Mesenchymal stem cell (in vitro differentiated cells and primary cell): ENCODE measurements around the gene PADI4.

Experiments used
- DNase-seq: peaks from one replicate; pipeline ENCODE4 v3.0.0-alpha.2; 2013
- H2AFZ ChIP-seq: one replicate; pipeline ENCODE4 v1.6.1; 2013; ENCODE audit warnings: low read depth, mild to moderate bottlenecking, control low read depth, inconsistent platforms, low read length, moderate library complexity
- H2AK5ac ChIP-seq: 2 replicates; pipeline ENCODE4 v1.6.1; 2013; ENCODE audit warnings: low read length, moderate library complexity, mild to moderate bottlenecking, inconsistent platforms; ENCODE audit not compliant: severe bottlenecking
- H2BK120ac ChIP-seq: one replicate; pipeline ENCODE4 v1.6.1; 2013; ENCODE audit warnings: low read depth, mild to moderate bottlenecking, inconsistent platforms, low read length, moderate library complexity
- H2BK12ac ChIP-seq, 2 experiments: one replicate each; pipeline ENCODE4 v1.6.1; 2013; ENCODE audit warnings: inconsistent platforms in 2 of 2, low read length in 2 of 2, mild to moderate bottlenecking in 2 of 2, moderate library complexity in 2 of 2, control low read depth in 1 of 2
- H2BK15ac ChIP-seq: one replicate; pipeline ENCODE4 v1.6.1; 2013; ENCODE audit warnings: mild to moderate bottlenecking, low read depth, inconsistent platforms; ENCODE audit not compliant: poor library complexity, severe bottlenecking
- H2BK5ac ChIP-seq: 2 replicates; pipeline ENCODE4 v1.6.1; 2013; ENCODE audit warnings: low read depth, mild to moderate bottlenecking, low read length, control low read depth, inconsistent platforms; ENCODE audit not compliant: poor library complexity, severe bottlenecking
- H3K14ac ChIP-seq, 2 experiments: one replicate each; pipeline ENCODE4 v1.6.1; 2013; ENCODE audit warnings: inconsistent platforms in 2 of 2, low read length in 2 of 2, control low read depth in 1 of 2, mild to moderate bottlenecking in 1 of 2, moderate library complexity in 1 of 2
- H3K18ac ChIP-seq, 2 experiments: one replicate each; pipeline ENCODE4 v1.6.1; 2013; ENCODE audit warnings: inconsistent platforms in 2 of 2, low read length in 2 of 2, control low read depth in 1 of 2, low read depth in 1 of 2, mild to moderate bottlenecking in 1 of 2
- H3K23ac ChIP-seq, 2 experiments: one replicate each; pipeline ENCODE4 v1.6.1; 2013; ENCODE audit warnings: inconsistent platforms in 2 of 2, low read length in 2 of 2, mild to moderate bottlenecking in 2 of 2, moderate library complexity in 2 of 2, control low read depth in 1 of 2
- H3K27ac ChIP-seq: 2 replicates; pipeline ENCODE4 v1.5.1; 2013; ENCODE audit warnings: mild to moderate bottlenecking, moderate library complexity, low read length, control low read depth, inconsistent platforms; ENCODE audit not compliant: poor library complexity, severe bottlenecking
- H3K27me3 ChIP-seq, 2 experiments: 2 replicates each; pipeline versions ENCODE4 v1.6.1 to v1.7.0; 2013; ENCODE audit warnings: low read length in 2 of 2, mild to moderate bottlenecking in 2 of 2, moderate library complexity in 2 of 2, control low read depth in 1 of 2, inconsistent platforms in 1 of 2; ENCODE audit not compliant: control insufficient read depth in 1 of 2, insufficient read depth in 1 of 2
- H3K36me3 ChIP-seq, 2 experiments: 2 replicates each; pipeline versions ENCODE4 v1.6.1 to v1.7.0; 2013; ENCODE audit warnings: low read length in 2 of 2, control low read depth in 1 of 2, inconsistent platforms in 1 of 2, low read depth in 1 of 2, mild to moderate bottlenecking in 1 of 2; ENCODE audit not compliant: insufficient read depth in 2 of 2, control insufficient read depth in 1 of 2
- H3K4ac ChIP-seq, 2 experiments: one replicate each; pipeline ENCODE4 v1.6.1; 2013; ENCODE audit warnings: inconsistent platforms in 2 of 2, low read length in 2 of 2, mild to moderate bottlenecking in 2 of 2, moderate library complexity in 2 of 2, control low read depth in 1 of 2, low read depth in 1 of 2
- H3K4me1 ChIP-seq: 2 replicates; pipeline ENCODE4 v1.6.1; 2013; ENCODE audit warnings: low read depth, low read length, control low read depth; ENCODE audit not compliant: control insufficient read depth, insufficient read depth
- H3K4me2 ChIP-seq: 2 replicates; pipeline ENCODE4 v1.6.1; 2013; ENCODE audit warnings: low read length, mild to moderate bottlenecking, inconsistent platforms; ENCODE audit not compliant: poor library complexity, severe bottlenecking
- H3K4me3 ChIP-seq, 2 experiments: 2 replicates each; pipeline versions ENCODE4 v1.5.1 to v1.7.0; 2013; ENCODE audit warnings: low read length in 2 of 2, mild to moderate bottlenecking in 2 of 2, control low read depth in 1 of 2, low read depth in 1 of 2; ENCODE audit not compliant: insufficient read depth in 1 of 2
- H3K79me1 ChIP-seq: replicated peaks from 2 replicates; pipeline ENCODE4 v1.6.1; 2013; ENCODE audit warnings: mild to moderate bottlenecking, control low read depth, low read length, inconsistent platforms; ENCODE audit not compliant: poor library complexity, severe bottlenecking
- H3K9ac ChIP-seq: 2 replicates; pipeline ENCODE4 v1.7.0; 2013; ENCODE audit warnings: mild to moderate bottlenecking, low read length, moderate library complexity
- H3K9me3 ChIP-seq: 2 replicates; pipeline ENCODE4 v1.7.0; 2013; ENCODE audit warnings: mild to moderate bottlenecking, low read length; ENCODE audit not compliant: control insufficient read depth
- H4K8ac ChIP-seq: one replicate; pipeline ENCODE4 v1.6.1; 2013; ENCODE audit warnings: inconsistent platforms, mild to moderate bottlenecking, low read length, moderate library complexity
- H4K91ac ChIP-seq: one replicate; pipeline ENCODE4 v1.6.1; 2013; ENCODE audit warnings: mild to moderate bottlenecking, low read length, inconsistent platforms
- WGBS: methylation state at CpG from one replicate; pipeline ENCODE4 v1.1.7; 2013; ENCODE audit warnings: mixed read lengths; 5-methylcytosine and 5-hydroxymethylcytosine counted together

PADI4 gene

DNA sequence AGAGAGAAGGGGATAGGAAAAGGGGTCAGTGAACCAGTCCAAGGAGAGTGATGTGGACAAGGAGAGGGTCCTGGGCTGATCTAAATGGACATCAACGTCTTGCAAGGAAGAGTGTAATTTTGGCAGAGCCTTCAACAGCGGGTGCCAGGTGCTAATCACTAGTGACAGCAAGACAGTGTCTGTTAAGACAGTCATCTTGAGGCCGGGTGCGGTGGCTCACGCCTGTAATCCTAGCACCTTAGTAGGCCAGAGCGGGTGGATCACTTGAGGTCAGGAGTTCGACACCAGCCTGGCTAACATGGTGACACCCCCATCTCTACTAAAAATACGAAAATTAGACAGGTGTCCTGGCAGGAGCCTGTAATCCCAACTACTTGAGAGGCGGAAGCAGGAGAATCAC, 51.8 kb downstream of the PADI4 start:
- Histone ChIP-seq H3K4me1 (no peaks in the 10 kb centered on the region), H3K9me3 (peaks cover 8% of the 10 kb centered on the region), H3K27me3 (peaks cover 0 to 34% of the 10 kb centered on the region in 2 experiments), H3K23ac (no peak overlapping the region), H2BK5ac (no peak overlapping the region), H4K8ac (no peak overlapping the region), H3K9ac (no peak overlapping the region), H3K36me3 (no peaks in the 10 kb centered on the region), H3K4me2 (no peak overlapping the region), H3K79me1 (no peaks in the 10 kb centered on the region), H3K18ac (no peak overlapping the region), H4K91ac (no peak overlapping the region), H2BK15ac (no peak overlapping the region), H2BK120ac (no peak overlapping the region), H3K14ac (no peak overlapping the region), H2AFZ (no peak overlapping the region), H3K4me3 (no peak overlapping the region), H3K27ac (no peak overlapping the region), H3K4ac (no peak overlapping the region), H2AK5ac (no peak overlapping the region), H2BK12ac (no peak overlapping the region)
- WGBS = 88% methylated on average over 9 of the region's 9 CpGs
- DNase-seq = no peak

GRCh38 chr1:17360272-17360956, 52.4 kb downstream of the PADI4 start:
- DNase-seq = no peak

DNA sequence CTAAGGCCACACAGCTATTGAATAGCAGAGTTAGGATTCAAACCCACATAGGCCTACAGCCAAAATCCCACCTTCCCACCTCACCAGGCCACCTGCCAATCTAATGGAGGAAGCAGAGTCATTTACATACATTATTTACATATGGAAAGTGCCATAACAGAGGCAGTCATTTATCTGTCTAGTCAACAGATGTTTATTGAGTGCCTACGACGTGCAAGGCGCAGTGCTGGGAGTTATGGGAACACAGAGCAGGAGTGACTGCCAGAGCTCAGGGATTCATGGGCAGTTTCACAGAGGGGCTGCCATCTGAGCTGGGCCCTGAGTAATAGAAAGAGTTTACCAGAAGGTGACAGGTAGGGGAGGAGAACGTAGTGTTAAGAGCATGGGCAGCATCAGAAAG, 53.7 kb downstream of the PADI4 start:
- no peak overlapping the region for H3K4me2 ChIP-seq
- H2BK15ac ChIP-seq = no peak overlapping the region
- peaks cover 8% of the 10 kb centered on the region for H3K9me3 ChIP-seq
- peaks cover 0 to 30% of the 10 kb centered on the region in 2 experiments for H3K27me3 ChIP-seq
- no peak overlapping the region for H2AFZ ChIP-seq
- no peak overlapping the region for H2BK12ac ChIP-seq
- WGBS = 84% methylated on average over 4 of the region's 4 CpGs
- no peak overlapping the region for H3K14ac ChIP-seq
- H4K91ac ChIP-seq = no peak overlapping the region
- H3K79me1 ChIP-seq = no peaks in the 10 kb centered on the region
- no peak overlapping the region for H3K9ac ChIP-seq
- no peak overlapping the region for H3K27ac ChIP-seq
- no peak overlapping the region for H2BK120ac ChIP-seq
- H3K4me3 ChIP-seq = no peak overlapping the region
- no peaks in the 10 kb centered on the region for H3K36me3 ChIP-seq
- H3K23ac ChIP-seq = no peak overlapping the region
- H2BK5ac ChIP-seq = no peak overlapping the region
- H2AK5ac ChIP-seq = no peak overlapping the region
- H3K18ac ChIP-seq = no peak overlapping the region
- H3K4me1 ChIP-seq = no peaks in the 10 kb centered on the region
- no peak overlapping the region for H4K8ac ChIP-seq
- DNase-seq = no peak
- H3K4ac ChIP-seq = no peak overlapping the region

More at GRCh38 chr1:17360272-17360956, 52.4 kb downstream of the PADI4 start:
- Histone ChIP-seq H3K4ac (no peak overlapping the region), H3K14ac (no peak overlapping the region), H3K4me2 (no peak overlapping the region), H3K23ac (no peak overlapping the region), H3K4me3 (no peak overlapping the region), H2AK5ac (no peak overlapping the region), H3K27ac (no peak overlapping the region), H4K8ac (no peak overlapping the region), H3K27me3 (peaks cover 0 to 33% of the 10 kb centered on the region in 2 experiments), H3K18ac (no peak overlapping the region), H3K9me3 (peaks cover 8% of the 10 kb centered on the region), H3K4me1 (no peaks in the 10 kb centered on the region), H3K79me1 (no peaks in the 10 kb centered on the region), H3K9ac (no peak overlapping the region), H4K91ac (no peak overlapping the region), H2BK5ac (no peak overlapping the region), H2BK15ac (no peak overlapping the region), H3K36me3 (no peaks in the 10 kb centered on the region), H2BK120ac (no peak overlapping the region), H2AFZ (no peak overlapping the region), H2BK12ac (no peak overlapping the region)
- 80% methylated on average over 5 of the region's 11 CpGs for whole genome bisulfite sequencing

- Histone ChIP-seq H3K36me3 (no peaks in the 10 kb centered on the region), H3K18ac (no peak overlapping the region), H3K27me3 (peaks cover 0 to 44% of the 10 kb centered on the region in 2 experiments), H2AK5ac (no peak overlapping the region), H4K8ac (no peak overlapping the region), H3K79me1 (no peaks in the 10 kb centered on the region), H3K4ac (no peak overlapping the region), H3K4me3 (no peak overlapping the region), H2AFZ (no peak overlapping the region), H3K4me2 (no peak overlapping the region), H3K9ac (no peak overlapping the region), H2BK15ac (no peak overlapping the region), H2BK120ac (no peak overlapping the region), H3K23ac (no peak overlapping the region), H3K14ac (no peak overlapping the region), H3K27ac (no peak overlapping the region), H2BK12ac (no peak overlapping the region), H2BK5ac (no peak overlapping the region), H3K4me1 (no peaks in the 10 kb centered on the region), H3K9me3 (peaks cover 8% of the 10 kb centered on the region), H4K91ac (no peak overlapping the region)
- WGBS = 85% methylated on average over 12 of the region's 12 CpGs
- no peak for DNase-seq
These were observed 55.4 kb downstream of the PADI4 start for GRCh38 chr1:17363351-17363750.
